ENCODE data around the gene CNTNAP5. TPM values are rescaled to one million over a fixed set of nuclear protein-coding genes. Genes with fewer than 3 reads are reported as not detected.

The CNTNAP5 gene
- total and polyA plus RNA-seq, 2 of the 13 experiments (the other 11 are each of a cell fraction or from before 2014, with no cell fraction given): not detected

- no peaks in the 10 kb centered on the region for H4K20me1 ChIP-seq (ENCODE audit: insufficient read depth, low read length)
- H3K79me2 ChIP-seq (ENCODE audit: insufficient read depth, low read length): no peaks in the 10 kb centered on the region
- no peak overlapping the region for H2AFZ ChIP-seq (ENCODE audit: low read length)
- H3K36me3 ChIP-seq (replicated peaks in 1 of 2; ENCODE audit: control insufficient read depth in 1 of 2, insufficient read depth in 2 of 2, low read length in 2 of 2): no peaks in the 10 kb centered on the region
- H3K9me3 ChIP-seq (ENCODE audit: low read length): peaks cover 26% of the 10 kb centered on the region
- no peak overlapping the region for H3K4me3 ChIP-seq (replicated peaks in 1 of 3; ENCODE audit: insufficient read depth in 1 of 3, low read depth in 2 of 3, low read length in 3 of 3)
- no peak overlapping the region for H3K4me2 ChIP-seq (ENCODE audit: low read depth, low read length)
- no peak for TF ChIP-seq ZNF263 (CRISPR knock-in tag; IDR thresholded peaks at IDR 0.05)
- TF ChIP-seq EEA1 (CRISPR knock-in tag; IDR thresholded peaks at IDR 0.05; ENCODE audit: borderline replicate concordance): no peak
- TF ChIP-seq ZNF280B (CRISPR knock-in tag; IDR thresholded peaks at IDR 0.05; ENCODE audit: borderline replicate concordance): no peak
- no peak for TF ChIP-seq SNAPC5 (CRISPR knock-in tag; IDR thresholded peaks at IDR 0.05; ENCODE audit: borderline replicate concordance)
- no peak for TF ChIP-seq HBP1 (CRISPR knock-in tag; IDR thresholded peaks at IDR 0.05; ENCODE audit: low read depth)
- no TSS peak for BruUV-seq (replicated peaks)
- FAIRE-seq (no peak), DNase-seq (ENCODE audit: low spot score) (no peak), ATAC-seq (no peak)
- H3K4me1 ChIP-seq (ENCODE audit: insufficient read depth, low read length): no peaks in the 10 kb centered on the region
- no peak overlapping the region for H3K9ac ChIP-seq (ENCODE audit: insufficient read depth, low read depth, low read length)
- H3K27ac ChIP-seq (ENCODE audit: extremely low read length, insufficient read depth, low read length): no peak overlapping the region
- CTCF ChIA-PET (ENCODE audit: low intra/inter-chr PET ratio, low total read pairs): no interaction called here
- POLR2A ChIA-PET: no interaction called here
- intact Hi-C loops (cut with micrococcal nuclease; ENCODE audit: unreplicated experiment) (no loop called here), in situ Hi-C loops (cut with HindIII; ENCODE audit: extremely low pct_ligation_motif_present, low pct_unique_long_range_greater_than_20kb) (no loop called here)
- H3K27me3 ChIP-seq (ENCODE audit: control insufficient read depth in 1 of 2, insufficient read depth in 2 of 2, low read length in 2 of 2): no peaks in the 10 kb centered on the region
Measured at GRCh38 chr2:124066776-124067175, 41.7 kb downstream of the CNTNAP5 start.

DNA sequence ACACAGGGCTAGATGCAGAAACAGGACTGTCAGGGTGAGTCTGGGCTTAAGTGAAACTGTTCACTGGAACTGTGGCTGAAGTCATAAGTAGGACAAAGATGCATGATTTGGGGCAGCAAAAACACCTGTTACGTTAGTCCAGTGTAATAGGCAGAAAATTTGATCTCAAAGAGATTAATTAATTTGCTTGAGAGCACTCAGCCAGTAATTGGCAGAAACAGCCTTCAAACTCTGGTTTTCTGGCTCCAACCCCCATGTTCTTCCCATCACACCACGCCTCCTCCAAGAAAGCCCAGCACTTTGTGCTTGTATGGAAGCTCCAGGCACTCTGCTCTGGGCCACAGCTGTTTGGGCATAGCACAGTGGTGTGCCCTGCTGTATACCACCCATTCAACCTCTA is 54.0 kb downstream of the CNTNAP5 start:
- Histone ChIP-seq H3K4me1 (ENCODE audit: insufficient read depth, low read length) (no peaks in the 10 kb centered on the region), H2AFZ (ENCODE audit: low read length) (no peak overlapping the region), H3K27me3 (ENCODE audit: control insufficient read depth in 1 of 2, insufficient read depth in 2 of 2, low read length in 2 of 2) (no peaks in the 10 kb centered on the region), H3K36me3 (replicated peaks in 1 of 2; ENCODE audit: control insufficient read depth in 1 of 2, insufficient read depth in 2 of 2, low read length in 2 of 2) (no peaks in the 10 kb centered on the region), H4K20me1 (ENCODE audit: insufficient read depth, low read length) (no peaks in the 10 kb centered on the region), H3K4me3 (replicated peaks in 1 of 3; ENCODE audit: insufficient read depth in 1 of 3, low read depth in 2 of 3, low read length in 3 of 3) (no peak overlapping the region), H3K9ac (ENCODE audit: insufficient read depth, low read depth, low read length) (no peak overlapping the region), H3K79me2 (ENCODE audit: insufficient read depth, low read length) (no peaks in the 10 kb centered on the region), H3K27ac (ENCODE audit: extremely low read length, insufficient read depth, low read length) (no peak overlapping the region), H3K9me3 (ENCODE audit: low read length) (no peaks in the 10 kb centered on the region), H3K4me2 (ENCODE audit: low read depth, low read length) (no peak overlapping the region)
- ATAC-seq: no peak
- FAIRE-seq: no peak
- intact Hi-C loops (cut with micrococcal nuclease; ENCODE audit: unreplicated experiment): no loop called here
- 13% methylated on average over 2 of the region's 2 CpGs for WGBS (ENCODE audit: low lambda C conversion rate)
- ChIA-PET POLR2A (no interaction called here), CTCF (ENCODE audit: low intra/inter-chr PET ratio, low total read pairs) (no interaction called here)
- no peak for DNase-seq (ENCODE audit: low spot score)
- BruUV-seq (replicated peaks): no TSS peak
- in situ Hi-C loops (cut with HindIII; ENCODE audit: extremely low pct_ligation_motif_present, low pct_unique_long_range_greater_than_20kb): no loop called here
- TF ChIP-seq SOX6 (IDR thresholded peaks at IDR 0.05) (no peak), SOX6 (CRISPR knock-in tag; IDR thresholded peaks at IDR 0.05) (no peak), PBX3 (CRISPR knock-in tag; IDR thresholded peaks at IDR 0.05; ENCODE audit: borderline replicate concordance) (no peak), EZH2 (conservative IDR thresholded peaks at IDR 0.05; ENCODE audit: low read depth, low read length) (no peak), KDM4B (CRISPR knock-in tag; IDR thresholded peaks at IDR 0.05) (no peak)
- TF ChIP-seq, protein P1, sequence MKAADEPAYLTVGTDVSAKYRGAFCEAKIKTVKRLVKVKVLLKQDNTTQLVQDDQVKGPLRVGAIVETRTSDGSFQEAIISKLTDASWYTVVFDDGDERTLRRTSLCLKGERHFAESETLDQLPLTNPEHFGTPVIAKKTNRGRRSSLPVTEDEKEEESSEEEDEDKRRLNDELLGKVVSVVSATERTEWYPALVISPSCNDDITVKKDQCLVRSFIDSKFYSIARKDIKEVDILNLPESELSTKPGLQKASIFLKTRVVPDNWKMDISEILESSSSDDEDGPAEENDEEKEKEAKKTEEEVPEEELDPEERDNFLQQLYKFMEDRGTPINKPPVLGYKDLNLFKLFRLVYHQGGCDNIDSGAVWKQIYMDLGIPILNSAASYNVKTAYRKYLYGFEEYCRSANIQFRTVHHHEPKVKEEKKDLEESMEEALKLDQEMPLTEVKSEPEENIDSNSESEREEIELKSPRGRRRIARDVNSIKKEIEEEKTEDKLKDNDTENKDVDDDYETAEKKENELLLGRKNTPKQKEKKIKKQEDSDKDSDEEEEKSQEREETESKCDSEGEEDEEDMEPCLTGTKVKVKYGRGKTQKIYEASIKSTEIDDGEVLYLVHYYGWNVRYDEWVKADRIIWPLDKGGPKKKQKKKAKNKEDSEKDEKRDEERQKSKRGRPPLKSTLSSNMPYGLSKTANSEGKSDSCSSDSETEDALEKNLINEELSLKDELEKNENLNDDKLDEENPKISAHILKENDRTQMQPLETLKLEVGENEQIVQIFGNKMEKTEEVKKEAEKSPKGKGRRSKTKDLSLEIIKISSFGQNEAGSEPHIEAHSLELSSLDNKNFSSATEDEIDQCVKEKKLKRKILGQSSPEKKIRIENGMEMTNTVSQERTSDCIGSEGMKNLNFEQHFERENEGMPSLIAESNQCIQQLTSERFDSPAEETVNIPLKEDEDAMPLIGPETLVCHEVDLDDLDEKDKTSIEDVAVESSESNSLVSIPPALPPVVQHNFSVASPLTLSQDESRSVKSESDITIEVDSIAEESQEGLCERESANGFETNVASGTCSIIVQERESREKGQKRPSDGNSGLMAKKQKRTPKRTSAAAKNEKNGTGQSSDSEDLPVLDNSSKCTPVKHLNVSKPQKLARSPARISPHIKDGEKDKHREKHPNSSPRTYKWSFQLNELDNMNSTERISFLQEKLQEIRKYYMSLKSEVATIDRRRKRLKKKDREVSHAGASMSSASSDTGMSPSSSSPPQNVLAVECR (CRISPR knock-in tag; IDR thresholded peaks at IDR 0.05; ENCODE audit: borderline replicate concordance): no peak
